ENCODE results near the gene RXRG. TPM values are rescaled to one million over a fixed set of nuclear protein-coding genes. Genes with fewer than 3 reads are reported as not detected.

The RXRG gene
- total and polyA plus RNA-seq, 2 of the 8 experiments (the other 6 are each of a cell fraction or from before 2014, with no cell fraction given), result not detected

- TF ChIP-seq BCL11A (IDR thresholded peaks at IDR 0.05; ENCODE audit: low read depth in 2 of 2, low read length in 2 of 2) (no peak), ASH2L (IDR thresholded peaks at IDR 0.05; ENCODE audit: low read length) (no peak), EZH2 (IDR thresholded peaks at IDR 0.05; ENCODE audit: low read depth, low read length, severe bottlenecking) (no peak)
These were observed 3.6 kb downstream of the RXRG start (continued) for GRCh38 chr1:165441166-165441880.
